HG02938 (cell line): ENCODE data around the gene UTS2B.
"Not testable (repeated sequence)": the region's sequence is repeated elsewhere in the genome, so short reads cannot be mapped to it uniquely, and the experiment has no call there.

ENCODE experiments used
- ATAC-seq: cut with Tn5 transposase; IDR thresholded peaks from one replicate; pipeline ENCODE4 v1.9.1; 2021; ENCODE audit warnings: mild to moderate bottlenecking, moderate library complexity; ENCODE audit not compliant: unreplicated experiment

UTS2B gene

GRCh38 chr3:191283400-191283799 lies 46.9 kb downstream of the UTS2B start:
- peak; percentile 86 for ATAC-seq

GRCh38 chr3:191282251-191283185 lies 47.8 kb downstream of the UTS2B start:
- no peak for ATAC-seq

DNA sequence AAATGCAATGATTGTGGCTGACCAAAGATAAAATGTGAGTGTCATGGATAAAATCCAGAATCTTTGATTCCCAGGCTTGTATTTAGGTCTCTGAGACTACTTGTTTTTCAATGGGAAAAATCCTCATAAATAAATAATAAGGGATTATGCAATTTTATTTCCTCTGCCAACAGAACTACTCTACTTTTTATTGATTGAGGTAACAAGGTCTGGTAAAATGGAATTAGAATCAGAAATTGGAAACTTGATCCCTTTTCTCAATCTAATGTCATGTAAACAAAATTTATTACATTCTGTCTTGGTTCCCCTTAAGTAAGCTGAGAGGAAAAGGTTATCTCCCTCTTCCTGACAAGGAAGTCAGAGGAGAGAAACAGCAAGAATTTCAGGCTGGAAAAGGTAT lies 49.4 kb downstream of the UTS2B start:
- ATAC-seq, result no peak

- no peak for ATAC-seq
These were observed 50.2 kb downstream of the UTS2B start for GRCh38 chr3:191280111-191280510.

DNA sequence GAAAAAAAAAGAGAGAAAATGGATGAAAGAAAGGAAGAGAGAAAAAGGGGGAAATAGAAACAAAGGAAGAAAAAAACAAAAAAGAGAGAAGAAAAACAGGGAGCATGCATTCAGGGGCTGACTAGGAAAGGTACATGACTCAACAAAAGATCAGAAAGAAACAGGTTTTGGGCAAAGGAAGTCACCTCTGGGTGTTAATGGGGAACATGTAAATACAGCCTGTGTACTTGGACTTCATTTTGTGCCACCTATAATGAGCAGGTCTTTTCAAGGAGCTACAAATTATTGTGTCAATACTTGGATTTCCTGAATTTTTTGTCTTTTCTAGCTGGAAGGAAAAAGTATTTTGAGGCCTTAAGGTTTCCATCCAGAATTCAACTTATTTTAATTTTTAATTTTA lies 54.6 kb downstream of the UTS2B start:
- ATAC-seq, result no peak

DNA sequence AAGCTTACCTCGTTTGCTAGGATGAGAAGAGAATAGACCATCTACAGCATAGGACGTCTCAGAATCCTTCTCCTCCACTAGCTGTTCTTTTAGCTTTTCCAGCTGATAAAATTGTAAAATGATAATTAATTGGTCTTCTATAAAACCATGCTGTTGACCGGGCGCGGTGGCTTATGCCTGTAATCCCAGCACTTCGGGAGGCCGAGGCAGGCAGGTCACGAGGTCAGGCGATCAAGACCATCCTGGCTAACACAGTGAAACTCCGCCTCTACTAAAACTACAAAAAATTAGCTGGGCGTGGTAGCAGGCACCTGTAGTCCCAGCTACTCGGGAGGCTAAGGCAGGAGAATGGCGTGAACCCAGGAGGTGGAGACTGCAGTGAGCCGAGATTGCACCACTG lies 55.1 kb downstream of the UTS2B start:
- not testable (repeated sequence) for ATAC-seq

DNA sequence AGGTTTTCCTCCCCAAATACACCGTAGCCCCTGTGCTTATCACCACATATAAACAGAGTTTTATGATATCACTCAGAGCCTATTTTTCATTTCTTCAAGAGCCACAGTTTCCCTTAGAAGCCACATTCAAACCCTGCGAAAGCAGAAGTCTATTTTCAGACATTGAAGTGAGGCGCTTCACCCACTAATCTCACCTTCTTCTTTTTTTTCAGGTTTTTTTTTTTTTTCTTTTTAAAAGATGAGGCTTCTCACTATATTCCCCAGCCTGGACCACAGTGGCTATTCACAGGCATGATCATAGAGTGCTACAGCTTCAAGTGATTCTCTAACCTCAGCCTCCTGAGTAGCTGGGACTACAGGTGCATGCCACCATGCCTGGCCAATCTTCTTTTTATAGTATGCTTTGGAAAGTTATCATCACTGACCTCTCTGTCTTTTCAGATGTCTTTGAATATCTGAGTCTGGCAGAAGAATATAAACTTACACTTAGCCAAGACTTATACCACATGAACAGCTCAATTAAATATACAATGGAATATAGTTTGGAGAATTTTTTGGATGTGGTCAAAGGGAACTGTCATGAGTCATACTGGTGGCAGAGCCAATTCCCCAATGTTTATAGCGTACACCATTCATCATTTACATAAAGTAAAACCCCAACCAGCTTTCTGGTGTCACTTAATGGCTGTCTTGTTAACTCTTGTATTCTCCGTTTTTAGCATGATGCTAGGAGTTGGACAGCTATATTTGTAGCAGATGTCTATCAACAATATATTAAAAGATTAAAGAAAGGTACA lies 60.8 kb downstream of the UTS2B start:
- peak; percentile 69 for ATAC-seq

DNA sequence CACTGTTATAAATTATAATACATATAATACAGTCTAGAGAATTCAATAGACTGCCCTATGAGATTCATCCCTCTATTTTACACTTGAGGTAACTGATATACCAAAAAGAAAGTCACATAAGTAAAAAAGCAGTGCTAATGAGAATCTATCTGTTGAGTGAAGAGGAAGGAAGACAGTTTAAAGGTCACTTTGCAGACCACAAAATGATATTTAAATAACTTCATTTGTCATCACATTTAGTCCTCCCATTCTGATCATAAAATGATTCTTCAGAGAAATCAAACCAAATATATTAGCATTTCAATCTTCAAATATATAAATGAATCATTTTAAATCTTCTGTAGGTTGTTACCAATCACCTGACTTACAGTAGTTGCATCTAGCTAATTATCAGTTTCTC lies 61.6 kb downstream of the UTS2B start:
- ATAC-seq, result no peak

- no peak for ATAC-seq
These were observed 66.5 kb downstream of the UTS2B start for GRCh38 chr3:191263850-191264249.

- ATAC-seq, result peak; percentile 88
These were observed 67.0 kb downstream of the UTS2B start for GRCh38 chr3:191263365-191263764.

DNA sequence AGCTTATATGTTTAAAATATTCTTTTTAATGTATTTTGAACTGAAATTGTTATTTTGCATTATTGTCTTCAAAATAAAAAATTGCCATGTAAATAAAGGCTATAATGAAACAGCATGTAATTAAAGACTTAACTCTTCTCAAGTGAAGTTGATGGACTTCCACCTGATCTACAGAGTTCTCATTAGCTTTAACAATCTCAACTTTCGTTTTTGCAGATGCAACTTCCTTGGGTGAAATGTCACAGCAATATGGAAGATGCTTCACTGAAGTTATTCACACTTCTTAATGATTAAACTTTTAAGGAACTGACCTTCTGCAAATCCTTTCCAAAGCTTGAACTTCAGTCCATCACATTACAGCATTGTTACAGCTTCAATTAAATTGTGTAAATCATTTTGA lies 67.7 kb downstream of the UTS2B start:
- no peak for ATAC-seq

GRCh38 chr3:191261304-191261638 lies 69.1 kb downstream of the UTS2B start:
- no peak for ATAC-seq

DNA sequence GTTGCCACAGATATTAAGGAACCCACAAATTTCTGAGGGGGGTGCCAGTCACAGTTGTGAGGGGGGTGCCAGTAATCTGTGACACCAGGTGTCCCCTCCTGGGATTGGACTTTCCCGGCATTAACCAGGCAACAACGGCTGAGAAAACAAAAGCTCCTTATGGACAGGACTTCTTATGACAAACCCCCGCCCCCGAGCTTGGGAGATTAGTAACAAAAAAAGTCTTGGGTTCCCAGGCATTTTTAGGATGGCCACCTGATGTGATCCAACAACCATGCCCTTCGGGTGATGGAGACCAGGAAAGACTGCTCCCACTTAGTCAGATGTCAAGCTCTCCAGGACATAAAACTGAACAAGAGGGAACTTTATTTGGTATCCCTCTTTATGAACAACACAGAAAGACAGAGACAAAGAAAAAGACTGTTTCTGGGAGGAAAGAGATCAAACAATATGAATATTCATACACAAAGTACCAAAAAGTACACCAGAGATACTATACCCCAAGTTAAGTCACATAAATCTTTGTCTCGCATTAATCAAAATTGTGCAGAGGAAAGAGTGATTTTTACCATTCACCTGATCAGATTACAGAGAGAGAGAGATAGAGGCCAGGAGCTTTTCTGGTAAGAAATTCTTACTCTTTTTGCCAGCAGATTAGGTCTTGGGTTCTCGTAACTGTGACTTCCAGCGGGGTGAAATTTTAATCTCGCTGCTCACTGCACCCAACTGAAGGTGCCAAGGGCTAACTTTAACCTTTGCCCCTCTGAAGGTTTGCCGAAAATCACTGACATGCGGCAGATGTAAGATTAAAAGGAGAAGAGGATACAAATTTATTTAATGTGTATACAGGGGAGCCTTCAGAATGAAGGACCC lies 69.7 kb downstream of the UTS2B start:
- no peak for ATAC-seq

DNA sequence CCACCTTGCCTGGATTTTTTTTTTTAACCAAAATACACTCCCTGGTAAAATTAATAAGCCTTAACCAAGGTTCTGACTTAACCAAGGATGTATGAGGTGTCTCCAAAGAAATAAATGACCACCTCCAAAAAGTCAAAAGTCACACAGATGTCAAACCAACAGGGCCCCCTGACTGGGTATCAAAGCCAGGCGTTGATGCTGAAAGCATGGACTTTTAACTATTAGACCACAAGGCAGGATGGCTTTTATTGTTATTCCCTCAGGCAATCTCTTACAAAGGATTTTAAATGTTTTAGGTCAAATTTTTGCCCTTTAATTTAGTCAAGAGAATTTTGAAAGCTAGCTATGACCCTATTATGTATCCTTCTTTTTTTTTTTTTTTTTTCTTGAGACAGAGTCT lies 70.8 kb downstream of the UTS2B start:
- ATAC-seq, result no peak

GRCh38 chr3:191257286-191257685 lies 73.0 kb downstream of the UTS2B start:
- no peak for ATAC-seq

- no peak for ATAC-seq
These were observed 73.9 kb downstream of the UTS2B start for GRCh38 chr3:191256405-191256804.

DNA sequence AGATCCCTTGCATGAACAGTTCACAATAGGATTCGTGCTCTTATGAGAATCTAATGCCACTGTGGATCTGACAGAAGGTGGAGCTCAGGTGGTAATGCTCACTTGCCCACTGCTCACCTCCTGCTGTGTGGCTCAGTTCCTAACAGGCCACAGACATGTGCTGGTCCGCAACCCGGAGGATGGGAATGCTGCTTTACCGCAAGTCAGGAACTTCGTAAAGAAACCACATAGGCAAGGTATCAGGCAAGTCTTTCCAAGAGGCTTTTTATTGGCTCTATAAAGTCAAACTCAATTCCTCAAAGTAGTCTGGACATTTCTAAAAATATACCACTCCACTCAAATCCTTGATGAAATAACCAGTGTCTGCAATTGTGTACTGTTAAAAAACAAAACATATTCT lies 75.2 kb downstream of the UTS2B start:
- no peak for ATAC-seq

DNA sequence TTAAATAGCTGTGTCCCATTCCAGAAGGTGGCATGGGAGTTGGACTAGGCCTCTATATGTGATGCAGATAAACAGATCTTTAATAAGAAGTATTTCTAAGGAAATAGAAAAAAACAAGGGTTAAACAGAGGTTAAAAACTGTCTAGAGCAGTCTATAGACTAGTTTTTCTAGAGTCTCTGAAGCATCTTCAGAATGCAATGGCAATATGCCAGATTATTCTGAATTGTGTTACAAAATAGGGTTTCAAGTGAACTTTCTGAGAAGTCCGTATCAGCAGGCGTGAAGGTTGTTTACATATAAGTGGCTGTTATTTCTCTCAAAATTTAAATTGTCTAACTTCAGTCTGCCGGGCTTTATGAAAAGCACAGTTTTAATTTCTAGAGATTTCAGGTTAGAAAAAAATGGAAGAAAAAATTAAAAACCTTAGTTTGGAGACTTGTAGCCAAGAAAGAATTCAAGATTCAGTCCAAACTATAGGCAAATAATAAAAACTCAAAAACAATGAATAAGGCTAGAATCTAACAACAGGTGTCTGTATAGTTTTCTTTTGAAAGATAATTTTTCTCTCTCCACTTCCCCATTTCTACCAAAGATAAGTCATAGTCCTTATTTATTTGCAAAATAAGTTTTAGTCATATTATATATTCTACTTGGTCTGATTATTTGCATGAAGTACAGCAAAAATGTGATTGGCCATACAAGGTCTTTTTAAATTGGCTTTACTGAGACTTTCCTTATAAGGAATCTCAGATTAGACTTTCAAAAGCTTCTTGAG lies 76.0 kb downstream of the UTS2B start:
- ATAC-seq, result no peak

DNA sequence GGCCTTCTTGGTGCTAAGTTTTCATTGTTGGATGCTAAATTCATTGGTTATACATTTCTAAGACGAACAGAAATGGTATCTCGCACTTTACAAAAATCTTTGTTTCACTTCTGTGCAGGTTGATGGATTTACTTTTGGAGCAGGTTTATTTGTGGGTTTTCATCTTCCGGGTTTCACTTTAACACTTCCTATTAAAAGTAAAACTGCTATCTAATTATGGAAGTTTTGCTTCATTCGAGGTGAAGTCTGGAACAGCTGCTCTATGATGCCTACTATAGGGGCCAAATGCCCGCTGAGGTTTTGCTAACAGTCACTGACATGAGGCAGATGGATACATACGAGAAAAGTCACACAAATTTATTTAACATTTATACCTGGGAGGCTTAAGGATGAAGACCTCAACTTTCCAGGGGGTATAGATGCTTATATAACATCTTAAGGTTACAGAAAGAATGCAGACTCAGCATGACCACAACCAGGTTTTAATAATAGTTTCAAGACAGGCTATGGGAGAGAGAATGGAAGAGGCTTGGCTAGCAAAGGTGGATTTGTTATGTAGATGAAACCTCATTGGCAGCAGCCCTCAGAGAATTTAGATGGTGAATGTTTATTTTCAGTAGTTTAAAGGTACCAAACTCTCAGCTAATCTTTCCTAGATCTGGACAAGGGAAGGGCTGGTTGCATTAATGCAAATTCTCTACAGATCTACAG lies 77.1 kb downstream of the UTS2B start:
- ATAC-seq, result peak; percentile 36

- ATAC-seq, result no peak
These were observed 83.7 kb downstream of the UTS2B start for GRCh38 chr3:191246630-191247029.
